Chondrocyte (in vitro differentiated cells): ENCODE results near the gene GINS2. TPM values are rescaled to one million over a fixed set of nuclear protein-coding genes. Genes with fewer than 3 reads are reported as not detected.

ENCODE experiments used
- DNase-seq: peaks from one replicate; pipeline ENCODE4 v3.0.0; 2021; ENCODE audit warnings: mixed read lengths, low spot score
- H3K27ac Mint-ChIP-seq: one replicate; pipeline ENCODE4 v1.8.0; 2021; ENCODE audit warnings: mild to moderate bottlenecking, moderate library complexity, mixed read lengths; ENCODE audit not compliant: unreplicated experiment
- H3K27me3 Mint-ChIP-seq: 2 replicates; pipeline ENCODE4 v1.8.0; 2021; ENCODE audit warnings: low read depth, mixed read lengths
- H3K36me3 Mint-ChIP-seq: 2 replicates; pipeline ENCODE4 v1.8.0; 2021; ENCODE audit warnings: low read depth, mixed read lengths
- H3K4me1 Mint-ChIP-seq: 2 replicates; pipeline ENCODE4 v1.8.0; 2021; ENCODE audit warnings: low read depth, mild to moderate bottlenecking, mixed read lengths
- H3K4me3 Mint-ChIP-seq: one replicate; pipeline ENCODE4 v1.8.0; 2021; ENCODE audit warnings: mild to moderate bottlenecking, moderate library complexity, mixed read lengths; ENCODE audit not compliant: unreplicated experiment
- H3K9me3 Mint-ChIP-seq: 2 replicates; pipeline ENCODE4 v1.8.0; 2021; ENCODE audit warnings: low read depth, mixed read lengths
- CTCF ChIP-seq: fragments of 200-600 bp; sonication (generic); IDR thresholded peaks from 2 replicates; pipeline ENCODE4 v1.5.0; 2021; ENCODE audit warnings: antibody characterized with exemption, mild to moderate bottlenecking, moderate library complexity
- total RNA-seq: library from RNA; stranded (reverse); gene quantifications from 3 replicates; pipeline ENCODE4 v1.2.1, GENCODE V29; 2021

Gene GINS2
- total RNA-seq, 1 donor from 2014 or later = 3.8 TPM

DNA sequence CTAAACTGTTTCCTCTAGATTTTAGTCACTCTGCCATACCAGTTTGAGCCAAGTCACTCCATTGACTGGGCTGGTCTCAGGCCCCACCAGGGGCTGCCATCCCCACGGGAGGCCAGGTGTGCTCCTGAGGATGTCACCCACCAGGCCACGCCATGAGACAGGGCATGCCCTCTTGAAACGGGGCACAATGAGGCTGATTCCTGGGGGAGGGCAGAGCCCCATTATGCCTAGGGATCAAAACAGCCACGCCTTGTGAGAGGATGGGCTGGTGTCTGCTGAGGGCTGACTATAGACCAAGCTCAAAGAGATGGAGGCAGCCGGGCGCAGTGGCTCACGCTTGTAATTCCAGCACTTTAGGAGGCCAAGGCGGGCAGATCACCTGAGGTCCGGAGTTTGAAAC lies 21.5 kb downstream of the GINS2 start:
- peaks cover 39% of the 10 kb centered on the region for H3K36me3 Mint-ChIP-seq

DNA sequence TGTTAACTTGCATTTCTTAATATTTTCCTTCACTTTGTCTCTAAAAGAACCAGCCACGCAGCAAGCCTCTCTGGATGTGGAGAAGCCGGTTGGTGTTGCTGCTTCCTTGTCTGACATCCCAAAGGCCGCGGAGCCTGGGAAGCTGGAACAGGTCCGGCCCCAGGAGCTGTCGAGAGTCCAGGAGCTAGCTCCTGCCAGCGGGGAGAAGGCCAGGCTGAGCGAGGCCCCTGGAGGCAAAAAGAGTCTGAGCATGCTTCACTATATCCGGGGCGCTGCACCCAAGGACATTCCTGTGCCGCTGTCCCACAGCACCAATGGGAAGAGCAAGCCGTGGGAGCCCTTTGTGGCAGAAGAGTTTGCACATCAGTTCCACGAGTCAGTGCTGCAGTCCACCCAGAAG lies 22.8 kb downstream of the GINS2 start:
- peaks cover 31% of the 10 kb centered on the region for H3K36me3 Mint-ChIP-seq
- no peaks in the 10 kb centered on the region for H3K9me3 Mint-ChIP-seq

More for the DNA sequence above, 21.5 kb downstream of the GINS2 start:
- TF ChIP-seq CTCF = no peak
- Mint-ChIP-seq H3K4me3 (no peak overlapping the region), H3K27me3 (no peaks in the 10 kb centered on the region), H3K4me1 (no peaks in the 10 kb centered on the region), H3K27ac (no peak overlapping the region), H3K9me3 (no peaks in the 10 kb centered on the region)
- DNase-seq = peak; percentile 43

DNA sequence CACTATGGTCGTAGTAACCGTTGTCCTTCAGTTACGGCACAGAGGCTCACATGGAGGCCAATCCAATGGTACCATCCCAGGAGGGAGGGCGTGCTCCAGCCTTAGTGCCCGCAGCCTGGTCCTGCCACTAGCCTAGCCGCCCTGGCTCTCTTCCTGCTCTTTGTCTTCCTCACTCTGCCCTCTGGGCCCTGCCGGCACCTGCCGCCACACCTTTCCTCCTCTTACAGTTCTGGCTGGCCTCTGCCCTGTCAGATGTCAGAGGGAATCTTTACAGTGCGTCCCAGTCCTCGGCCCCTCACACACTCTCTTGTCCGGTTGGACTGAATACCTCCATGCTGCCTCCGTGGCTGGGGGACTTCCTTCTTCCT lies 23.4 kb downstream of the GINS2 start:
- H3K27me3 Mint-ChIP-seq = no peaks in the 10 kb centered on the region
- H3K36me3 Mint-ChIP-seq = peaks cover 26% of the 10 kb centered on the region

More for the DNA sequence above, 22.8 kb downstream of the GINS2 start:
- Mint-ChIP-seq H3K27me3 (no peaks in the 10 kb centered on the region), H3K4me1 (no peaks in the 10 kb centered on the region), H3K4me3 (no peak overlapping the region), H3K27ac (no peak overlapping the region)
- TF ChIP-seq CTCF = no peak
- peak; percentile 73 for DNase-seq

DNA sequence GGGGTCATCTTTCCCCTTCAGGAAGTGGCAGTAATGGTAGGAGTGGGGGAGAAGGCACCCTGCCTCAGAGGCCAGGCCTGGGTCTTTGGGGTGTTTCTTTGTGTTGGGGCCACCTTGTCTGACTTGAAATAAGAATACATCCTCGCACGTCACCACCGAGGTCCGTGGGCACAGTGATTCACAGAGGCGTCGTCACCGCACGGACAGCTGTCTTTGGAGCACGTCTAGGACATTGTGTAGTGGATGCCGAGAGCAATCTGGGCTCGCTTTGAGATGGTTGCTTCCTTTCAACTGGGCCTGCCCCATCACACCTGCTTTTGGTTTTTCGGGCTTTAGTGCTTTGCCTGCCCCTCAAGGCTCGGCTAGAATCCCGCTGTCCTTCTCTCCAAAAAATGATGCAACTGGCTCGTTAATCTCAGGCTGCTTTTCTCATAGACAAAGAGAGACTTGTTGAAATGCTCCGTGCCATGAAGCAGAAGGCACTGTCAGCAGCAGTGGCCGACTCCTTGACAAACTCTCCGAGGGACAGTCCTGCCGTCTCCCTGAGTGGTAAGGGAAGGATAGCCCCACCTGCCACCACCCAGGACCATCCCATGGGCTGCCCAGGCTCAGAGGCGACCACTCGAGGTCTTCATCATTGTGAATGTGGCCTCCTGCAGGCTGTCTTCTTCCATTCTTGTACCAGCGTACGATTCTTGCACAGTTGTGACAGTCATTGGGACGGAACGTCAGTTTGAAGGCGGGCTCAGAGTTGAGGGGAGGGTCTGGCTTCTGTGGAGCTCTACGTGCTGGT lies 24.0 kb downstream of the GINS2 start:
- no peak for DNase-seq
- Mint-ChIP-seq H3K27ac (no peak overlapping the region), H3K9me3 (no peaks in the 10 kb centered on the region), H3K36me3 (peaks cover 24% of the 10 kb centered on the region), H3K4me3 (no peak overlapping the region), H3K27me3 (no peaks in the 10 kb centered on the region), H3K4me1 (no peaks in the 10 kb centered on the region)
- TF ChIP-seq CTCF = no peak

More for the DNA sequence above, 23.4 kb downstream of the GINS2 start:
- peak; percentile 62 for DNase-seq
- H3K9me3 Mint-ChIP-seq = no peaks in the 10 kb centered on the region
- H3K4me1 Mint-ChIP-seq = no peaks in the 10 kb centered on the region
- no peak overlapping the region for H3K27ac Mint-ChIP-seq
- no peak for TF ChIP-seq CTCF
- H3K4me3 Mint-ChIP-seq = no peak overlapping the region

- Mint-ChIP-seq H3K36me3 (peaks cover 24% of the 10 kb centered on the region), H3K4me1 (no peaks in the 10 kb centered on the region), H3K9me3 (no peaks in the 10 kb centered on the region), H3K27ac (no peak overlapping the region), H3K27me3 (no peaks in the 10 kb centered on the region), H3K4me3 (no peak overlapping the region)
- TF ChIP-seq CTCF = no peak
- no peak for DNase-seq
Measured at GRCh38 chr16:85663891-85664321, 24.8 kb downstream of the GINS2 start.
